GM18499 (cell line): ENCODE measurements around the gene ANO7.

ENCODE experiments used
- ATAC-seq: cut with Tn5 transposase; IDR thresholded peaks from one replicate; pipeline ENCODE4 v1.9.1; 2021; ENCODE audit warnings: moderate number of reproducible peaks; ENCODE audit not compliant: insufficient read depth, unreplicated experiment

Gene ANO7

DNA sequence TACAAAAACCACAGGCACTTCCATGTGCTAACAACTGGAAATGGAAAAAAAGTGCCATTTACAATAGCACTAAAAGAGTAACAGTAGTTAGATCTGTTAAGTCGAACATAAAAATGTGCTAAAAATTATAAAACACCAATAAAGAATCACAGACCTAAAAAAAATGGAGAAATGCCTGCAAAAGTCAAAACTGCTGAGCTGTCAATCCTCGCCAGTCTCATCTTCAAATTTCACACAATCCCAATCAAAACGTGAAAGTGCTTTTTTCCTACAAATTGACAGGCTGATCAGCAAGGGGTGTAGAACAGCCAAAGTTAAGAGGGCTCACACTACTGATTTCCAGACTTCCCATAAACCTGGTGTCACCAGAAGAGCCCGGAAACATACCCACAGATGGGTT is 53.2 kb downstream of the ANO7 start:
- no peak for ATAC-seq

DNA sequence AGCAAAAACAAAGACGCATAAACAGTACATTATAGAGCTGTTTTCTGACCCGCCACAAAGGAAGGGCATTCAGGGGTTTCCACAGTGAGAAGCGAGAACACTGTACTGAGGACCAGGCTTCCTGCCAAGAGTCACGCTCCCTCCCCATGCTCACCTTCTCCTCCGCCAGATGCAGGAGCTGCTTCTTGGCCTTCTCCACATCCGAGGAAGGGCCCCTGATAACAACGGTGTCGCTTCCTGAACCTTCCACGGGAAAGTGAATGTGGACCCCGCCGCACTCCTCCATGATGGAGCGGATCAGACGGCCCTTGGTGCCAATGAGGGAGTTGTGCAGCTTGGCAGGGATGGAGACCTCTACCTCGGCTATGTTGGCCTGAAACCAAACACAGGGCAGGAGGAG is 53.8 kb downstream of the ANO7 start:
- no peak for ATAC-seq

DNA sequence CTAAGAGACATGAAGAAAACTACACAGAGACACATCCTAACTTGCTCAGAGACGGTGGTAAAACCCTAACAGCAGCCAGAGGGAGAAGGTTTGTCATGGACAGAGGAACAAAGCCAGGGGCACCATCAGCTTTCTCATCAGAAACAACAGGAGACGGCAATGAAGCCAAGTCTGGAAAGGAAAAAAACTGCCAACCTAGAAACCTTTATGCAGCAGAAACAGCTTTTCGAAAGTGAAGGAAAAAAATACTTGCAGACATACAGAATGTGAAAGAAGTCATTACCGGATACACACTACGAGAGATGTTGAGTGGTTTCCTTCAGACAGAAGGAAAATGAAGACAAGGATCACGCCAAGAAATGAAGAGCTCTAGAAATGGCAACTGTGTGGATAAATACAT is 55.9 kb downstream of the ANO7 start:
- ATAC-seq, result no peak

DNA sequence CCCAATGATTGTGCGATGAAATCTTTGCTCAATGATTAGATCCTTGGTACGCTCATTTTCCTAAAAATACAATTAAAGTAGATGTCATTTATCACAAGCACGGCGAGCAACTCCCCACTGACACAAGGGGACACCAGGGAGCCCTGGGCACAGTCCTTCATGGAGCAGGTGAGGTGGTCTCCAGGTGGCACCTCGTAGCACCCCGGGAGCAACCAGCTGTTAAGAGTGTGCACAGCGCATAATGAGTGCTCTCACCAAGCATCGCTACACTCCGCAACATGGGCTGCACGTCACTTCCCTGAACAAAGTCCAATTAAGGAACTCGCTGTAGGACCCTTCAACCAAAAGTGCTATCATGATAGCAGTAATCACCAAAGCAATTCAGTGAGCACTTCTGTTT is 59.8 kb downstream of the ANO7 start:
- ATAC-seq, result no peak

DNA sequence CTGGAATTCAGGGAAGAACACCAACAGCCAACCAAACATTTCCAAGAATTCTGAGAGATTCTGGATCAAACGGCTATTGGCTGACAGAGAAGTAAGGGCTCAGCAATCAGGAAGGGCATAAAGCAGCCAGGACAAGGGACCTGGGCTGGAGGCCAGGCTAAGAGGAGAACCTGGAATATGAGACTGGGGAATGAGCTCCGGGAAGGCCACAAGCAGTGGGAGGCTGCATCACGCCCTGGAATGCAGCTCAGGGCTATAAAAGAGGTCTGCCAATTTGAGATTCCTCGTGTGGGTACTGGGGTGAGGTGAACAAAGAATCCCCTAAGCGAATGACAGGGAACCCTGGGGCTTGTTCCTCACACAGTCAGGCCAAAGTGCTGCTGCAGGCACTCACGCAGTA is 60.4 kb downstream of the ANO7 start:
- no peak for ATAC-seq

DNA sequence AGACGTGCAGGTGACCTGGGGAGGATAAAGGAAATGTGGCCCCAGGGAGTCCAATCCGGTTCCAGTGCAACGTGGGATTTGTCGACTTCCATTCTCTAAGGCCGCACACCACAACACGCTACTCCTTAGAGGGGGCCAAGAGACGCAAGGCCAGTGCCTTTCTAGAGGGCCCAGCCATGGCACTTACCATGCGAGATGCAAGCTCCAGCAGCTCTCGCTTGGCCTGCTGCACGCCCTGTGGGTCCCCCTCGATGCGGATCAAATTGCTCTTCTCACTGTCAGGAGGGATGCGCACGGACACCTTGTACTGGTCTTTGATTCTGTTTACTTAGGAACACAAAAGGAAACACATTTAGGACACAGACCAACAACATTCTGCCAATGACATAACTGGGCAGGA is 61.2 kb downstream of the ANO7 start:
- no peak for ATAC-seq

DNA sequence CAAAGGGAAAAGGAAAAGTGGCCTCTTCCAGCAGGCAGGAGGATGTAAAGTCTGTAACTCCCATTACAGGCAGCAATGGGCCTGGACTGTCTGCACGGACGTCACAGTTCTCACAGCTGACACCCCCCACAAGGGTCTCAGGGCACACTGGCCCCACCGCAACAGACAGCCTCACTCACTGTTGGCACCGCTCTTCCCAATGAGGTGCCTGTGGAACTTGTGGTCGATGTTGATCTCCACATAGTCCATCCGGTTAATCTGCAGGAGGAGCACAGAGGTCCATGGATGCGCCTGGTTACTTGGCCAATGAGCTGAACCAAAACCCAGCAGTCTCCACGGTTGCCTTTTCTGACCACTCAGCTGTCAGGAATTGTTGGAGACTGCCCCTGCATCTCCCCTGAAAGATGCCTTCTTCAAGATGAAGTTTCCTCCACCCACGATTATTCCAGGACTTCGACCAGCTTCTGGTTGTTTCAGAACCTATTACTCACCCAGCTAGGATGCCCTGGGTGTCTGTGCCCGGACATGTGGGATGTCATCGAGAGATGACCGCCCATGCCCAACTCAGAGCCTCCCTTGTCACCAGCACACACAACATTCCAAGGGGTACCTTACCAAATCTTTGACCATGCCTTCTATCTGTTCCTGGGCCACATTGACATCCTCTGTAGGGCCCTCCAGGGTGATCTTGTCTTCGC is 64.5 kb downstream of the ANO7 start:
- ATAC-seq, result no peak

DNA sequence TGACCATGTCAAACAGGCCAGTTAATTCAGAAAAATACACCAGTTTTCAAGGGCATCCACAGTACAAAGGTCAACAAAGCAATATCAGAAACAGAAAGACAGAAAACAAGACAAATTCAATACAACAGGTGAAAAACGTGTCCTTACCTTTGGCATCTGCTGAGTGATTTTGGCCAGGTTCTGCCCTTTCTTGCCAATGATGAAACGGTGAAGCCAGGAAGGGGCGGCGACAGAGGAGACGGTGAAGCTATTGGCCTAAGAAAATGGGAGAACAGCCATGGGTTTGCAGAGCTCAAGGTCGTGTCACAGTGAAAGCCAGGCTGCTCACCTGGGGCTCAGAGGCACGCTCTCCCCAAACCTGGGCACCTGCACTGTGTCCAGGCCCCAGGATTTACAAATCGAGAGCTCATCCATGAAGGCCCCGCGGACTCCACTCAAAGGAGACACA is 66.5 kb downstream of the ANO7 start:
- ATAC-seq, result no peak

DNA sequence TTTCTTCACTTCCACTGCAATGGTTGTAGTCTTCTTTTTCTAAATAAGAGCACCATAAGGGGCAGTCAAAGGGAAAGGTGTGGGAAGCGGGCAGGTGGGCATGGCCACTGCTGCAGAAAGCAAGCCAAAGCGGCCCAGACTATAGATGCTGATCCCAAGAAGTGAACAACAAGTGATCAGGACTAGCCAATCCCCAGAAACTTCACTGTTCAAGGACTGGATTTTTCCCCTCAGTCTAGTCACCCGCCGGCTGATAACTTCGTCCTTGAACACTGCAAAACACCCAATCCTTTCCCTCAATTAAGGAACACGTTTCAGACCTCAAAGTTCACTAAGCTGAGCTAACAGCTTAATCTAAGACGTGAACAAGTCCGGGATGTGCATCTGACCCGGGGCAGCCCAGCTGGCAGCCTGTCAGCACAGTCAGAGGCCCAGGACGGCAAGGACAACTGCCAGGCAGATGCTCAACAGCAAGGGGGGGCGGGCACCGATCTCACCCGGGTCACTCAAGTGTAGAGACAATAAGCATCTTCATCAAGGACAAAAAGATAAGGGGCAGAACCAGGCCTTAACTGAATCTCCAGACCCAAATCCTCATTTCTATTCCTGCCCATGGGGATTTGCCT is 67.2 kb downstream of the ANO7 start:
- no peak for ATAC-seq

DNA sequence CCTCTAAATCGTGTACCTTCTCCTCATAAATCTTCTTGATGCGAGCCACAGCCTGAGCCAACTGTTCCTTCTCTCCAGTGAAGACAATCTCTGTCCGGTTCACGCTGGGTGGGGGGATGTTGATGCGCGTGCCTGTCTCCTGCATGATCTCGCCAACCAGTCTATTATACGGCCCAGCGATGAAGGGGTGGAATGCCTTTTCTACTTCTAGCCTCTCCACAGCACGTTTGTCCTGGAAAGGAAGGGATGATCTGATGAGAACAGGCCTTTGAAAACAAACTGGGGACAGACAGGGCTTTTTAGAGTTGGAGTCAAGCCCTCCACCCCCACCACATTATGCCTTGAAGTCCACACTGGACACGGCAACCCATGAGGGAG is 67.7 kb downstream of the ANO7 start:
- ATAC-seq, result no peak

DNA sequence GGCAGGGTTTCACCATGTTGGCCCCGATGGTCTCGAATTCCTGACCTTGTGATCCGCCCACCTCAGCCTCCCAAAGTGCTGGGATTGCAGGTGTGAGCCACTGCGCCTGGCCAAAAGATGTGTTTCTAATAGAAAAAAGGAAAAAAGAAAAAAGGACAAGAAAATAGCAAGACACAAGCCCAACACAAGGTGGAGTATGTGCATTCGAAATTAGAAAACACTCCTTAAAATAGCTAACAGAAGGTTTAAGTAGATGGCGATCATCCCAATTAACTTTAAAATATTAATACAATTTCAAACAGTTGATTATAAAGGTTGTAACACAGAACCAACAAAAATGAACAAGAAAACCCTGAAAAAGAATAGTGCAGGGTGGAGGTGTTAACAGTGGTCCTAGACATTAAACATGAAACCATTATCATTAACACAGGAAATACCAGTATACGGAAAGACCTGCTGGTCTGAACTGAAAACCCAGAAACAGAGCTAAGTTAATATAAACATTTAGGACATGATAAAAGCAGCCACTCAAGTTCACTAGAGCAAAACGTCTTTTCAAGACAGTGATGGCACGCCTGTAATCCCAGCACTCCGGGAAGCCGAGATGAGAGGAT is 69.0 kb downstream of the ANO7 start:
- ATAC-seq, result no peak

DNA sequence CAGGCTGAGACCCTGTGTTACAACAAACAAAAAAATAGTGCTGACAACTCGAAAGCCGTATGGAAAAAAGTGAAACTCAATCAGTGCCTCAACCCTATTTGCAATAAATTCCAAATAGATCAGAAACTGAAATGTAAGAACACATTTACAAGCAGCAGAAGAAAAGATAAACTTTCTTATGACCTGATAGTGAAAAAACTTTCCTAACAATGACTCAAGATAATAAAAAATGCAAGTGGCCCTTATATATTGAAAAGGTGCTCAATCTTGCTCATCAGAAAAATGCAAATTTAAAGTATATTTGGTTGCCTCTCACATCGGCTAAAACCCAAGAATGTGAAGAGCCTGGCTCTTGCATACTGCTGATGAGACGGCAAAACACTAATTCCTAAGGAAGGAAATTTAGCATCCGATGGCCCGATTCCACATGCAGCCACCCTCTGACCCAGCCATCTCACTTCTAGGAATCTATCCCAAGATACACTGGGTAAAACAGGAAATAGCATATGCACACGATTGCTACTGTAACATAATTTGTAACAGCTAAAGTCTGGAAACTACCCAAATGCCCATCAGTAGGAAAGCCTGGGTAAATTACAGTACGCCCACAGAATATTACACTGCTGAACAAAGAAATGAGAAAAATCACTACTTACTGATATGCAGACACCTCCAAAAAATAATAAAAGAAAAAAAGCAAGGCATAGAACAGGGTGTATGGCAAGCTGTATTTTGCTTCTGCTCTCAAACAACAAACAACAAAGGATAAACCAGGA is 70.2 kb downstream of the ANO7 start:
- no peak for ATAC-seq

DNA sequence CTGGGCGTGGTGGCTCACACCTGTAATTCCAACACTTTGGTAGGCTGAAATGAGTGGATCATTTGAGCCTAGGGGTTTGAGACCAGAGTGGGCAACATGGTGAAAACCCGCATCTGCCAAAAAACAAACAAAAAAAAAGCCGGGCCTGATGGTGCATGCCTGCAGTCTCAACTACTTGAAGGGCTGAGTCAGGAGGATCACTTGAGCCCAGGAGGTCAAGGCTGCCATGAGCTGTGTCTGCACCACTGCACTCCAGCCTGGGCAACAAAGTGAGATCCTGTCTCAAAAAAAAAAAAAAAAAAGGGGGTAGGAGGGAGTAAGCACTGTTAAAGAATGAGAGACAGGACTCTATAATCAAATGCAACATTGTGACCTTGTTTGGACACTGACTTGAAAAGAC is 72.4 kb downstream of the ANO7 start:
- ATAC-seq, result no peak

DNA sequence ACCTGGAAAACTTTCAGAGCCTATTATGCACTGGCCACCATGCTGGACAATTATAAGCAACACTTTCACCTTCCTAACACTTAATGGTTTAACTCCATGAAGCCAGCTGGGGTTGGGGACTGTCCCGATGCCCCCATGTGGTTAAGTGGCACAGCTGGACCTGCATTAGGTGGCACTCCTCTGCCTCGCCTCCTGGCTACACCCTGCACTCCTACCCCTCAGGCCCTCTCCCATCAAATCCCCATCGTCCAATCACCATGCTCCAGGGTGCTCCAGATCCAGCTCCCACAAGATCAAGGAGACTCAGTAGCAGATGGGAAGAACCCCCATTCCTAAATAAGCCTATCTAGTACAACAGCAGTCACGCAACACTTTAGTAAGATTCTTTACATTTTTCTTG is 73.2 kb downstream of the ANO7 start:
- ATAC-seq, result no peak

DNA sequence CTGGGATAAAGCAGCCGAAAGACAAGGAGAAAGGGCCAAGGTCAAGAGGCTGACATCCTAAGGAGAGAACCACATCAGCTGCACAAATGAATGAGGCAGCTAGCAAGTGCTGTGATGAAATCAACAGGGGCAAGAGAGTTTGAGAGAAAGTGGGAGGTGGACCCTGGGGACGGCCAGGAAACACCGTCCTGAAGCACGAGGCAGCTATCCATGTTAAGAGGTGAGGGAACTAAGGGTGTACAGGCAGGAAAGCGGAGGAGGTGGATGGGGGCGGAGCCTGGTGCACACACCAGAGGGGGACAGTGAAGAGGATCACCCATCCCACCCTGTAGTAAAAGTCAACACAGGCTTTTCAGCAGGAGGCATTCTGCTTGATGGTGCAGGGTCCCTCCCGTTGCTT is 74.6 kb downstream of the ANO7 start:
- ATAC-seq, result no peak

DNA sequence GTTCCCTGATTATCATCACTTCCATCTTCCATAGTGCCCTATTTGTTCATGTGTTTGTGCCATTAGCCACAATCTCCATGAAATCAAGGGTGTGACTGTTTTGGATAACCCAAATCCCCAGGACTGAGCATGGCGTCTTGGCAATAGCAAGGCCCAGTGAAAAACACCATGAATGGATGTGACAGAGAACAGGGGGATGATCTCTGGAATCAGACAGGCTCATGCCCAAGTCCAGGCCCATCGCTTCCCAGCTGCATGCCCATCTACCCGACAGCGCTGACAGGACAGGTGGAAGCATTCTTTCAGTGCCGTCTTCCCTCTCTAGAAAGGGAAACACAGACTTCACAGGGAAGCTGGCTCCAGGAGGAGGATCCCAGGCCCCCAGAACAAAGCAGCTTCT is 77.0 kb downstream of the ANO7 start:
- ATAC-seq, result no peak

DNA sequence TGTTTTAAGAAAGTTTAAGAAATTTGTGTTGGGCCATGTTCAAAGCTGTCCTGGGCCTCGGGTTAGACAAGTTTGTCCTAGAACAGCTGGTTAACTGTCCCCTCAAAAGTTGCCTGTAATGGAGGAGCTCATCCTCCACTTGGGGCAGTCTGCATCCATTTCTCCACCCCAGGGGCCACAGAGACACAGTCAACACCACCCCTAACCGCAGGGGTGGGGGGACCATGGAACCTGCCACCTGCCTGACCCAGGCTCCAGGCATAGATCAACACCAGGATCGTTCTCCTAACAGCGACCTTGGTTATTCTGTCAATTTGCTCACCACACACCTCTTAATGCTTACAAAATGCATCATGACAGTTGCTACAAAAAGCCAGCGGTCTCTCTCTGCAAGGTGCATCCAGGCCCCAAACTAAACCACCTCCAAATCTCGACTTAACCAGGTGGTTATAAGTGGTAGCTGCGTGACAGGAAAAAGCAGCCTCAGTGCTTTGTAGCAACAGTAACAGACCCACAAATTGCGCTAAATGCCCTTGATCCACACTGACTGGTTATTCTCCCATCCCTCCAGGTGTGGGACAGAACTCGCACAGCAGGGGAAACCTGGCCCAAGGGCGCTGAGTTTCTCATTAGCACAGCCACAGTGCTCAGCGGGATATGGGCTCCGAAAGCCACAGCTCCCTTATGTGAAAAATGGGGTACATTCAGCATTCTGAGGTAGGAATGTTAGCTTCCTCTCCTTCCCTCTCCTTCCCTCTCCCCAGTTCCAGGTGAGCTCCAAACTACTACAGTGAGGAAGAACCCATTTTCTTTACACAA is 79.0 kb downstream of the ANO7 start:
- no peak for ATAC-seq

DNA sequence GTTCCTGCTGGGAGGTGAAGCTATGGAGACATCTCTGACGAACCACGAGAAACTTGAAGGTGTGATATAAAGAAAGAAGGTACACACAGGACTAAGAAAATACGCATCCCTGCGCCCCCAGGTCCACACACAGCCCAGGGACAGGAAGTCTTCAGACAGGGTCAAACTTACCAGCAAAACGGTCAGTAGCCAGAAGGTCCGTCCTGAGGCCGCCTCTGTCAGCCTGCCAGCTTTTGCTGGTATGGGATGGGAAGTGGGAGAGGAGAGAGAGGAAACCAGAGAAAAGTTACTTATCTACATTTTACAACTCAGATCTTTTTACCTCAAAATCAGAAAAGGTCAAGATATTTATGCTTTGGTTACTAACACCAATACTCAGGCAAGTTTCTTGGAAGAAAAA is 79.8 kb downstream of the ANO7 start:
- no peak for ATAC-seq

DNA sequence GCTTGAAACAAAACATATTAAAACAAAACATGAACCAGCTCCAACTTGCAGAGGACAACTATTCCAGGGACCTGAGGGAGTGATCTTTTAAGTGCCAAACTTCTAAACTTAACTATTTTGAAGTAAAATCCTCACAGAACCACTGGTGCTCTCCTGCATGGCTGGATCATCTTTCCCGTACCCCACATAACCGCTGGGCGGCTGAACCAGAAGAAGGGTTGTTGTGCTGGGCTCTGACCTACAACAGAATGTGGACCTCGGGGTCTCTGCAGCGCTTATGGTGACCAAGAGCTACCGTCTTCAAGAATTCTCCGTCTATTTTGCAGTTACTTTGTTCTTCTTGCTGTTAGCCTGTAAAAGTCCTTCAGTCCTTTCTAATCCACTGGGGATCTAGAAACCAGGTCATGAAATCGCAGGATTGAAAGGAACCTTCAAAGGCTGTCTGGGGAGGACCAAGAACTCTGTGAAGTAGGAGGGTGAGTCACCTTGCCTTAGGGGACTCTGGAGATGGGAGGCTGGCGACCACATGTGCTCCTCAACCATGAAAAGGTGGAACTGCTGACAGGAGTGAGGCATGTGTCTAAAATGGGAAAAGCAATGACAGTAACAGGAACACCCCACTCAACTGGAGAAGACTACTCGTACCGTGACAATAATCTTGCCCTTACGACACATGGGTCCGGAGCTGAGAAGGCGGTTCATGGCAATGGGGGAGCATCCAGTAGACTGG is 80.4 kb downstream of the ANO7 start:
- no peak for ATAC-seq
